Epithelial cell of proximal tubule (primary cell): ENCODE data around the gene HIP1. TPM values are rescaled to one million over a fixed set of nuclear protein-coding genes. Genes with fewer than 3 reads are reported as not detected.

Experiments used
- DNase-seq: peaks from one replicate; pipeline ENCODE4 v3.0.0-alpha.2; 2011; ENCODE audit warnings: low read depth
- H3K4me3 ChIP-seq: 2 replicates; pipeline ENCODE4 v1.5.1; 2011; ENCODE audit warnings: low read depth, mild to moderate bottlenecking, low read length
- total RNA-seq: library from RNA; depleted of rRNA; stranded (reverse); fragments of >200 nt; gene quantifications from 2 replicates; pipeline ENCODE4 v1.2.3, GENCODE V29; 2015
- TF ChIP-seq, protein P1 (sequence below): conservative IDR thresholded peaks from 2 replicates; pipeline ENCODE4 v1.5.1; 2012; ENCODE audit warnings: low read depth, mild to moderate bottlenecking, low read length

The HIP1 gene
- total RNA-seq, 1 donor from 2014 or later: 10.6 TPM

DNA sequence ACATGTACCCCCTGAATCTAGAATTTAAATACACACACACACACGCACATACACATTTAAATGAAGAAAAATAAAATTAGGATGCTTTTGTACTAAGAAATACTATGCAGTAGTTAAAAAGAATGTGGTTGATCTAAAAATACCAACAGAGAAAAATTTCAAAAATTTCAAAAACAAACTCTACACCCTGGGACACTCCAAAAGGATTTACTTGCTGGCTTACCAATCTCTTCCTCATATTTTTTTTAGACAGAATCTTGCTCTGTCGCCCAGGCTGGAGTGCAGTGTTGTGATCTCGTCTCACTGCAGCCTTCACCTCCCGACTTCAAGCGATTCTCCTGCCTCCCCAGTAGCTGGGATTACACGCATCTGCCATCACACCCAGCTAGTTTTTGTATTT, 80.9 kb downstream of the HIP1 start:
- TF ChIP-seq, protein P1, sequence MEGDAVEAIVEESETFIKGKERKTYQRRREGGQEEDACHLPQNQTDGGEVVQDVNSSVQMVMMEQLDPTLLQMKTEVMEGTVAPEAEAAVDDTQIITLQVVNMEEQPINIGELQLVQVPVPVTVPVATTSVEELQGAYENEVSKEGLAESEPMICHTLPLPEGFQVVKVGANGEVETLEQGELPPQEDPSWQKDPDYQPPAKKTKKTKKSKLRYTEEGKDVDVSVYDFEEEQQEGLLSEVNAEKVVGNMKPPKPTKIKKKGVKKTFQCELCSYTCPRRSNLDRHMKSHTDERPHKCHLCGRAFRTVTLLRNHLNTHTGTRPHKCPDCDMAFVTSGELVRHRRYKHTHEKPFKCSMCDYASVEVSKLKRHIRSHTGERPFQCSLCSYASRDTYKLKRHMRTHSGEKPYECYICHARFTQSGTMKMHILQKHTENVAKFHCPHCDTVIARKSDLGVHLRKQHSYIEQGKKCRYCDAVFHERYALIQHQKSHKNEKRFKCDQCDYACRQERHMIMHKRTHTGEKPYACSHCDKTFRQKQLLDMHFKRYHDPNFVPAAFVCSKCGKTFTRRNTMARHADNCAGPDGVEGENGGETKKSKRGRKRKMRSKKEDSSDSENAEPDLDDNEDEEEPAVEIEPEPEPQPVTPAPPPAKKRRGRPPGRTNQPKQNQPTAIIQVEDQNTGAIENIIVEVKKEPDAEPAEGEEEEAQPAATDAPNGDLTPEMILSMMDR: no peak
- H3K4me3 ChIP-seq: no peak overlapping the region
- DNase-seq: no peak

DNA sequence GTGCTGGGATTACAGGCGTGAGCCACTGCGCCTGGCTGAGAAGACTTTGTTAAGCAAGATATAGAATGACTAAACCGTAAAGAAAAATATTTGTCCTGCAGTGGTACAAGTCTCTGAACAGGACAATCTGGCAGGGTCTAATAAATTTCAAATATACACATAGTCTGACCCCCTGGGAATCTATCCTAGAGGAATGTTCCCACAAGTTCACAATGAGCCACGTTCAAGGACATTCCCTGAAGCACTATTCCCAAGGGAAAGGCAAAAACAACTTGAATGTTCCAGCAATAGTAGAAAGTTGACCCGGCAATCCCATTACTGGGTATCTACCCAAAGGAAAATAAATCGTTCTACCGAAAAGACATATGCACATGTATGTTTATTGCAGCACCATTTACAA, 82.0 kb downstream of the HIP1 start:
- DNase-seq: no peak
- TF ChIP-seq, protein P1: no peak
- no peak overlapping the region for H3K4me3 ChIP-seq

DNA sequence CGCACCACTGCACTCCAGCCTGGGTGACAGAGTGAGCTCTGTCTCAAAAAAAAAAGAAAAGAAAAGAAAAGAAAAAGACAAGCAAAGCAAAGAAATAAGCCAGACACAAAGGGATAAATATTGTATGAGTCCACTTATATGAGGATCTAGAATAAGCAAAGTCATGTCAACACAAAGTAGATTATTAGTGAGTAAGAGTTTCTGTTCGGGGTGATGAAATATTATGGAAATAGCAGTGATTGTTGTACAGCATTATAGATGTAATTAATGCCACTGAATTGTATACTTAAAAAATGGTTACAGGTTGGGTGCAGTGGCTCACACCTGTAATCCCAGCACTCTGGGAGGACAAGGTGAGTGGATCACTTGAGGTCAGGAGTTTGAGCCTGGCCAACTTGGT, 83.2 kb downstream of the HIP1 start:
- TF ChIP-seq, protein P1: no peak
- no peak overlapping the region for H3K4me3 ChIP-seq

DNA sequence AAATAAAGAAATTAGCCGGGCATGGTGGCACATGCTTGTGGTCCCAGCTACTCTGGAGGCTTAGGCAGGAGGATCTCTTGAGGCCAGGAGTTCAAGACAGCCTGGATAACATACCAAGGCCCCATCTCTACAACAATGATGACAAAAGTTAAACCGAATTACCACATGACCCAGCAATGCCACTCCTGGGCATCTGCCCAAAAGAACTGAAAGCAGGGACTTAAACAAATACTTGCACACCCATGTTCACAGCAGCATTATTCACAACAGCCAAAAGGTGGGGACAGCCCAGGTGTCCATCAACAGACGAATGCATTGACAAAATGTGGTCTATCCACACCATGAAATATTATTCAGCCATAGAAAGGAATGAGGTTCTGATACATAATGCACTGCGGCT, 83.9 kb downstream of the HIP1 start:
- no peak overlapping the region for H3K4me3 ChIP-seq
- TF ChIP-seq, protein P1: no peak
- DNase-seq: no peak

More for the DNA sequence above, 83.2 kb downstream of the HIP1 start:
- DNase-seq: no peak

DNA sequence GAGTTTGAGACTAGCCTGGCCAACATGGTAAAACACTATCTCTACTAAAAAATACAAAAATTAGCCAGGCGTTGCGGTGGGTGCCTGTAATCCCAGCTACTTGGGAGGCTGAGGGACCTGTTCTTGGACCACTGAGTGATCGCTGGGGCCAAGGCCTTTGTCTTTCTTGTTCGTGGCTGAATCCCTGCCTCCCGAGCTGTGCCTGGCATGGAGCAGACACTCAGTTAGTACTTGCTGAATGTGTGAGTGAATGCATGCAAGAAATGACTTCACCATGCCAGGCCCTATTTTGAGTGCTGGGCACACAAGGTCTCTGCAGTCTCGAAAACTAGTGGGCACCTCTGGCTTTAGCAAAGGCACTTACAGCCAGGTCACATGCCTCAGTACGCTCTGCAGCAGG, 85.1 kb downstream of the HIP1 start:
- no peak overlapping the region for H3K4me3 ChIP-seq
- DNase-seq: no peak
- TF ChIP-seq, protein P1: no peak

DNA sequence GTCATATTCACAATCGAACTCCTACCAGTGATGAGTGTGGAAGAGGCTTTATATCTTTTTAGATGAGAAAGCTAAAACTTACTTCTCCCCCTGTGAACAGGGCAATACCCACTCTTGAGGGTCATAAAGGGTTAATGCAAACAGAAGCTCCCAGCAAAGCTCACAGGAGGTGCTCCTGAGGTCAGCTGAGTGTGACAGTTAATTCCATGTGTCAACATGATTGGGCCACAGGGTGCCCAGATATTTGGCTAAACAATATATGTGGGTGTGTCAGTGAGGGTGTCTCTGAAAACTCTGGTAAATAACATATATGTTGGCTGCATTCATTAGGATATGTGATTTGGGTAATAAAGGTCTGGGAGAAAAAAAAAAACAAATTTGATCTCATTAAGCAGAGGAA, 86.0 kb downstream of the HIP1 start:
- no peak for DNase-seq
- H3K4me3 ChIP-seq: no peak overlapping the region
- TF ChIP-seq, protein P1: no peak

DNA sequence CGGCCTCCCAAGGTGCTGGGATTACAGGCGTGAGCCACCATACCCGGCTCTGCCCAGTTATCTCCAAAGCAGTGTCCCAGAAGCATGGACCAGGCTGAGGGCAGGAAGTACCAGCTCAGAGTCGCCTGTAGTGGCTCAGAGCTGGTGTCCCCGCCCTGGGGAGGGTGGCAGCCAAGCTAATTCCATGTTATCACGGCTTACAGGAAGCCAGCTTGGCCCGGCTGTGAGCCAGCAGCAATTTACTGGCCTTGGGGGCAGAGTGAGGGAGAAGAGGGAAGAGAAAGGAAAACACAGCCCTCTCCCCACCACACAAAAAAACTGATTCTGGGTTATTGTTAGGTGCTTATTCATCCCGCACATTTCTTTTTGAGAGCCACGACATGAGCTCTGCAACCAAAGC, 88.1 kb downstream of the HIP1 start:
- H3K4me3 ChIP-seq: no peak overlapping the region
- no peak for DNase-seq
- TF ChIP-seq, protein P1: no peak
